ENCODE measurements around the gene BCOR.

- TF ChIP-seq, protein P1, sequence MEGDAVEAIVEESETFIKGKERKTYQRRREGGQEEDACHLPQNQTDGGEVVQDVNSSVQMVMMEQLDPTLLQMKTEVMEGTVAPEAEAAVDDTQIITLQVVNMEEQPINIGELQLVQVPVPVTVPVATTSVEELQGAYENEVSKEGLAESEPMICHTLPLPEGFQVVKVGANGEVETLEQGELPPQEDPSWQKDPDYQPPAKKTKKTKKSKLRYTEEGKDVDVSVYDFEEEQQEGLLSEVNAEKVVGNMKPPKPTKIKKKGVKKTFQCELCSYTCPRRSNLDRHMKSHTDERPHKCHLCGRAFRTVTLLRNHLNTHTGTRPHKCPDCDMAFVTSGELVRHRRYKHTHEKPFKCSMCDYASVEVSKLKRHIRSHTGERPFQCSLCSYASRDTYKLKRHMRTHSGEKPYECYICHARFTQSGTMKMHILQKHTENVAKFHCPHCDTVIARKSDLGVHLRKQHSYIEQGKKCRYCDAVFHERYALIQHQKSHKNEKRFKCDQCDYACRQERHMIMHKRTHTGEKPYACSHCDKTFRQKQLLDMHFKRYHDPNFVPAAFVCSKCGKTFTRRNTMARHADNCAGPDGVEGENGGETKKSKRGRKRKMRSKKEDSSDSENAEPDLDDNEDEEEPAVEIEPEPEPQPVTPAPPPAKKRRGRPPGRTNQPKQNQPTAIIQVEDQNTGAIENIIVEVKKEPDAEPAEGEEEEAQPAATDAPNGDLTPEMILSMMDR (conservative IDR thresholded peaks at IDR 0.05; ENCODE audit: low read depth, low read length) = no peak
- TF ChIP-seq POLR2A (IDR thresholded peaks at IDR 0.05; ENCODE audit: low read depth, low read length) = no peak
- TF ChIP-seq MAZ (IDR thresholded peaks at IDR 0.05; ENCODE audit: borderline replicate concordance, low read depth, low read length) = no peak
- TF ChIP-seq USF2 (IDR thresholded peaks at IDR 0.05; ENCODE audit: low read depth, low read length) = no peak
Observed at GRCh38 chrX:40107291-40108161, 9.8 kb upstream of the BCOR start.
